HG03139 (cell line): ENCODE measurements around the gene LHX2.
"Not testable (repeated sequence)": the region's sequence is repeated elsewhere in the genome, so short reads cannot be mapped to it uniquely, and the experiment has no call there.

ENCODE experiments used
- ATAC-seq: cut with Tn5 transposase; IDR thresholded peaks from one replicate; pipeline ENCODE4 v1.9.1; 2021; ENCODE audit not compliant: unreplicated experiment

LHX2 gene

DNA sequence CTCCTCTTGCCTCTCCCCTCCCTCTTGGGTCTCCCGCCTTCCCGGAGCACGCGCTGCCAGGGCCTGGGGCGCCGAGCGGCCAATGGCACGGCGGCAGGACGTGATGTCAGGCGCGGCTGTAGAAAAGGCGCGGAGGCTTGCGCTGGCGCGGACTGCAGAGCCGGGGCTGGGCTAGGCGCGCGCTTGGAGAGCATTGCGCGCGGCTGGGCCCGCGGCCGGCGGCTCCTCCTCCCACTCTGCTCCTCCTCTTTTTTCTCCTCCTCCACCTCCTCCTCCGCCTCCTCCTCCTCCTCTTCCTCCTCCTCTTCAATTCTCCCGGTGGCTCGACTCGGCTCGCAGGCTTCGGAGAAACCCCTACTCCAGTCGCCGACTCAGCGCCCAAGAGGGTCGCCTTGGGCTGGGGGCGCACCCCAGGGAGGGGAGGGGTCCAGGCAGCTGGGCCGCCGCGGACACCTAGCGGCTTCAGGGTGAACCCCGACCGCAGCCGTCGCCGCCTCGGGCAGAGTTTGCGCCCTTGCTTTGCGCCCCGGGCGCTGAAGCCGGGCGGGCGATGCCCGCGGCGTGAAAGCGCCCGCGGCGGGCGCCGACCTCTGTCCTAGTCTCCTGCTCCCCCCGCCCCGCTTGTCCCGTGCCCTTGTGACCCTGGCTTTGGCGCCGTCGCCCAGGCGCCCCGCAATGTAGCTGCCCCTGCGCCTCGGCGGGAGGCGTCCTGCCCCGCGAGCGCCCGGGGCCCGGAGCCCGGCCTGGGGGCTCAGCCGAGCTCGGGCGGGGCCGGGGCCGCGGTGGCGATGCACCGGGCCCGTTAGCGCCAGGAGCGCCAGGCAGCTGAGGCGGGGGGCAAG lies at the start of gene LHX2:
TSS of gene LHX2 (plus strand) at position 309 of the 842 bp plus-strand sequence. CDS start 581 bp downstream, outside the sequence.
- no peak for ATAC-seq

DNA sequence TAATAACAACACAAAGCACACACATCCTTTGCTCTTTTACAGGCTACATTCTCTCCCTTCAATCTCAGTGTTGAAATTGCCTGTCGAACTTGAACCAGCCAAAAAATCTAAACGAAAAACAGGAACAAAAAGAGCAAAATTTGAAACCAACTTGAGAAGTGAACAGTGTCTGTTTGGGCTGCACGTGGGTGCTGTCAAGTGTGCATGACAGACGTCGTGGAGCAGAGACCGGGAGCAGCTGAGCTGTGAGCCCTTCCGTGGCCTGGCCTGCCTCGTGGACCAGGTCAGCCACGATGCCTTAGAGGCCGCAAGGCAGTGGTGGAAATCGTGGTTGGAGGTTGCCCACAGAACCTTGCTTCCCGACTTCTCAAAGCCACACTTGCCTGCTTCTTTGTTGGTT lies 46.8 kb upstream of the LHX2 start:
- no peak for ATAC-seq

GRCh38 chr9:123965801-123966686 lies 45.5 kb upstream of the LHX2 start:
- ATAC-seq = no peak

- no peak for ATAC-seq
Measured at GRCh38 chr9:123967323-123967722, 44.2 kb upstream of the LHX2 start.

GRCh38 chr9:123972618-123973017 lies 39.0 kb upstream of the LHX2 start:
- no peak for ATAC-seq

DNA sequence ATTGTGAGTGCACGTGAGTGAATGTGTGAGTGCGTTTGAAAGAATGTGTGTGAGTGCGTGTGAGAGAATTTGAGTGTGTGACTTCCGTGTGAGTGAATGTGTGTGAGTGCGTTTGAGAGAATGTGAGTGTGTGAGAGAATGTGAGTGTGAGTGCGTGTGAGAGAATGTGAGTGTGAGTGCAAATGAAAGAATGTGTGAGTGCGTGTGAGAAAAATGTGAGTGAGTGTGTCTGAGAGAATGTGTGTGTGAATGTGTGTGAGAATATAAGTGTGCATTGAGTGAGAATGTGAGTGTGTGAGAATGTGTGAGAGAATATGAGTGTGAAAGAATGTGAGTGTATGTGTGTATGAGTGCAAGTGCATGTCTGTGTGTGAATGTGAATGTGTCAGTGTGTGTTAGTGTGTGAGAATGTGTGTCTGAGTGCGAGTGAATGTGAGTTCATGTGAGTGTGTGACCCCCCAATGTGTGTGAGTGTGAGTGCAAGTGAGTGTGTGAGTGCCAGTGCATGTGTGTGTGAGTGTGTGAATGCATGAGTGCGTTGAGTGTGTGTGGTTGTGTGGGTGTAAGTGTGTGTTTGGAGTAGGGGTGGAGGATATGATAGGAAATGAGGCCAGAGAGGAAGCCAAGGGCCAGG lies 37.9 kb upstream of the LHX2 start:
- no peak for ATAC-seq

DNA sequence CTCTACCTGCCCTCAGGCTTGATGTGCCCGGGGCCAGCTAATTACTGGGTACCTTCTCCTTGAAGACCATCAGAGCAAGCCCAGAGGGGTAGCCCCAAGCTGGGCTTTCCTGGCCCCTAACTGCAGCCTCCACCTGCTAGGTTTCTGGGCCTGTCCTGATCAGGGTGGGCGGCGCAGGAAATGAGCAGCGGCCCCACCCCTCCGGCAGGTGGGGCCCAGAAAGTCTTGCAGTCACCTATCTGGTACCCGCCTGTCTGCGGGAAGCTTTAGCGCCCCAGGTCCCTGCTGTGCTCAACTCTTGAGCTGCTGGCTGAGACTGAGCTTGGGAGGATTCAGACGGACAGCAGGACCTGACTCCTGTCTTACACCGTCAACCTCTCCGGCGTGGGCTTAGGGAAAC lies 37.1 kb upstream of the LHX2 start:
- no peak for ATAC-seq

GRCh38 chr9:123975871-123976270 lies 35.7 kb upstream of the LHX2 start:
- no peak for ATAC-seq

- ATAC-seq = not testable (repeated sequence)
Measured at GRCh38 chr9:123976579-123976978, 35.0 kb upstream of the LHX2 start.

- no peak for ATAC-seq
Measured at GRCh38 chr9:123978981-123979380, 32.6 kb upstream of the LHX2 start.

DNA sequence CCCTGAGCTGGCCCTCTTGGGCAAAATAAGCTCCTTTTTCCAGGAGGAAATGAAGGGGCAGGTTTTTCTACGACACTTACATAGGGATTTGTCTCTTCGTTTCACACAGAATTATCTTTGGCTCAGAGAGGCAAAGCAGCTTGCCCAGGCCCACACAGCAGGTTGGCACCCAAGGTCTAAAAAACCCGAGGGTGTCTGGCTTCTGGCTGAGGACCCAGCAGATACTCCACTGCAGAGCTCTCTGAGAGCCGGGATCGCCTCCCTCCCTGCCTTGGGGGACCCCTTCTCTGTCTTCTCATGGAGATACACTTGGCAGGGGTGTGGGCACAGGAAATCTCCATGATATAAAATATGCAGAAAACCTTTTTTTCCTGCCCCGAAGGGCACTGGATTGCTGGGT lies 29.0 kb upstream of the LHX2 start:
- ATAC-seq = no peak

GRCh38 chr9:123983047-123983446 lies 28.5 kb upstream of the LHX2 start:
- no peak for ATAC-seq

- ATAC-seq = no peak
Measured at GRCh38 chr9:123984802-123985201, 26.8 kb upstream of the LHX2 start.

DNA sequence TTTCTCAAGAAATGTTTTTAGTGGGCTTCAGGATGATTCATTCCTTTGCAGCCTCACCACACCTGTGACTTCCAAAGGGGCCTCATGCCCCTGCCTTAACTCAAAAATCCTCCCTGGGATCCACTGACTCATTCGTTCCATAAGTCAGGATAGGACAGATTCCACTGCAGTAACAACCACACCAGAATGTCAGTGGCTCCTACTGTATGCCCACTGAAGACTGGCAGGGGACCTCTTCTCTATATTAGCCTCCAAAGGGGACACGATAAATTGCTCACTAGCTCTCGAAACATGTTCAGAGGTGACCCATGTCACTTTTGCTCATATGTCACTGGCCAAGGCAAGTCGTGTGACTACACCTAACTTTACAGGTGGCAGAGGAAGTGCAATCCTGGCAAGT lies 25.7 kb upstream of the LHX2 start:
- no peak for ATAC-seq

DNA sequence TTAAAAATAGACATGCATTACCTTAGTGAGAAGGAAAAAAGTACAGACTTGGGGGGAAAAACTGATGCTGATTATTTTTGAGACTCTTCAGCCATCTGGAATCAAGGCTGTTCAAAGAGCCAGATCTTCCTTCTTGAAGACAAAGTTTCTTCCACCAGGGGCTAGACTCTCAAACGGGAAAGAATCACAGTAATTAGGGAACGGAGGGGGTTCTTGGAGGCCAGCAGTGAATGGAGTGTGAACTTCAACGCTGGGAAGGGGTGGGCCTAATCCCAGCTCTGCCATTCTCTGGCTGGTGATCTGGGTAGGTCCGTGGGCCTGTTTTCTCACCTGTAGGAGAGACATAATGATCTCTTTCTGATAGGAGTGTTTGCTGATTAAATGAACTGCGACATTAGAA lies 21.1 kb upstream of the LHX2 start:
- no peak for ATAC-seq

- not testable (repeated sequence) for ATAC-seq
Measured at GRCh38 chr9:123992679-123993078, 18.9 kb upstream of the LHX2 start.

DNA sequence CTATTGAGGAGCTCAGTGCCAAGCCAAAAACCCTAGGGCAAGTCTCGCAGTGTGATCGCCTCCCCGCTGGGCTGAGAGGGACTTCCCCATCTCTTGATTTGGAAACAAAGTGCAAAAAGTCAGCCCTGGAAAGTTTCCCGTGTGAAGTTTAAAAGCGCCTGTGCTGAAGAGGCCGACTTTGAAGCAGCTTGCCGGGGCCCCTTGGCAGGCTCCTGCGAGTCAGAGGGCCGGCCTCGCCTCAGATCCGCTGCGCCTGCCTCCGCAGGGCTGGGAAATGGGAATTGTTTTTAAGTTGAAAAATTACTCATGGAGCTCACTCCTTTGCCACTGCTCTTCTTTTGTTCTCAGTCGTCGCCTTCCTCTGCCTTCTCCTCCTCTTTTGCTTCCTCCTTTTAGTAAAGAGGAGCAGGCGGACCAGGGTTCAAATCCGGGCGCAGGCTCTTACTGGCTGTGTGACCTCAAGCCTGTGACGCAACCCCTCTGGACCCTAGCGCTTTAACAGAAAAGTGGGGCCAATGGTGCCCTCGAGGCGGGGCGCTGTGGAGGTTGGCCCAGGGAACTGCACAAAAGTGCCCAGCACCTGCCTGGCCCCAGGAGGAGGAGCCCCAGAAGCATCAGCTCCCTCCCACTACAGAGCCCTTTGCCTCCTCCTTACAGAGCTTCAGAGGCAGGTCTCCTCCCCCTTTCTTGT lies 14.7 kb upstream of the LHX2 start:
- no peak for ATAC-seq

DNA sequence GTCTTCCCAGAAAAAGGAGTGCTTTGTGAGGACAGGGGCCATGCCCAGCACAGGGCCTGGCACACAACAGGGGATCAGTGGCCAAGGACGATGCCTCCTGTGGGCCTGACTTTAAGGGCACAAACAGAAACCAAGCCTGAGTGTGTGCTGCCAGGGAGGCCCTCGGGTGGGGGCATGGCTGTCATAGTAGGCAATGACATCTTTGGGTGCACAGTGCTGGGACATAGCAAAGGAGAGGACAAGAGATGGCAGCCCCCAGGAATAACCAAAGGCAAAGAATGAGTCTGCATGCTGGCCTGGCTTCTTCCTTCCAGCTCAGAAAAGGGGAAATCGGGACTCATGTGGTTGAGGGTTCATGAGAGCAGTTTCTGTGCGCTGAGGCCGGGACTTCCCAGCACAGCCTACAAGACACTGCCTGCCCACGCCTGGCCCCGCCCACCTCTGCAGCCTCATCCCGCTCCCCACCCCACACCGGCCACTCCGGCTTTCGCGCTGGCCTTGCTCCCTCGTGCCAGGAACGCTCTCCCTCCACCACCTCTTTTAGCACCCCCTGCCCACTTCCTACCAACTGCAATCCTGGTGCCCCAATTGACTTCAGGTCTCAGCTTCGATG lies 13.8 kb upstream of the LHX2 start:
- no peak for ATAC-seq

GRCh38 chr9:123998278-123998925 lies 13.2 kb upstream of the LHX2 start:
- no peak for ATAC-seq
